GM18505 (cell line): Measurements from ENCODE around the gene C2orf15.
A peak's percentile ranks its signal among the peaks of the same experiment; 100 is the strongest.

Experiments used
- ATAC-seq: cut with Tn5 transposase; IDR thresholded peaks from one replicate; pipeline ENCODE4 v1.9.1; 2021; ENCODE audit not compliant: unreplicated experiment
- POLR2A ChIP-seq: IDR thresholded peaks from 4 replicates; pipeline ENCODE4 v1.6.1; 2011; ENCODE audit warnings: borderline replicate concordance; ENCODE audit not compliant: insufficient read depth, insufficient read length; ENCODE audit errors: extremely low read depth

The C2orf15 gene

GRCh38 chr2:99153921-99154604 lies 12.6 kb downstream of the C2orf15 start:
- no peak for ATAC-seq
- TF ChIP-seq POLR2A, result no peak

GRCh38 chr2:99154643-99155536 lies 13.4 kb downstream of the C2orf15 start, which contains the start of the genes LIPT1 and TSGA10:
Gene LIPT1 (plus strand): TSS chr2:99154967. CDS start chr2:99161958, 6,991 bp downstream.
Gene TSGA10 (minus strand): TSS chr2:99154942. CDS start chr2:99109439, 45,503 bp downstream.
- peak; percentile 96 for ATAC-seq
- peak; percentile 90 for TF ChIP-seq POLR2A

GRCh38 chr2:99156891-99157290 lies 15.4 kb downstream of the C2orf15 start:
- TF ChIP-seq POLR2A, result no peak
- no peak for ATAC-seq

GRCh38 chr2:99158599-99158998 lies 17.1 kb downstream of the C2orf15 start:
- no peak for TF ChIP-seq POLR2A
- ATAC-seq, result no peak

GRCh38 chr2:99159594-99159993 lies 18.1 kb downstream of the C2orf15 start:
- TF ChIP-seq POLR2A, result no peak
- ATAC-seq, result no peak

GRCh38 chr2:99166218-99166617 lies 24.7 kb downstream of the C2orf15 start:
- no peak for ATAC-seq
- TF ChIP-seq POLR2A, result no peak

- ATAC-seq, result no peak
- no peak for TF ChIP-seq POLR2A
Measured at GRCh38 chr2:99169534-99169933, 28.0 kb downstream of the C2orf15 start.

- ATAC-seq, result no peak
- no peak for TF ChIP-seq POLR2A
Measured at GRCh38 chr2:99171377-99172140, 30.1 kb downstream of the C2orf15 start.

GRCh38 chr2:99180755-99181623 lies 39.5 kb downstream of the C2orf15 start, which contains the start of the genes MITD1 and MRPL30:
Gene MITD1 (minus strand): TSS chr2:99181058. CDS start chr2:99180981, 77 bp downstream.
Gene MRPL30 (plus strand): TSS chr2:99181184. CDS start chr2:99186204, 5,020 bp downstream.
- peak; percentile 93 for TF ChIP-seq POLR2A
- ATAC-seq, result peak; percentile 86

- ATAC-seq, result no peak
- TF ChIP-seq POLR2A, result no peak
Measured at GRCh38 chr2:99181624-99182000, 40.1 kb downstream of the C2orf15 start.

- no peak for TF ChIP-seq POLR2A
- no peak for ATAC-seq
Measured at GRCh38 chr2:99183025-99183424, 41.5 kb downstream of the C2orf15 start.

- ATAC-seq, result no peak
- TF ChIP-seq POLR2A, result no peak
Measured at GRCh38 chr2:99184811-99185210, 43.3 kb downstream of the C2orf15 start.

GRCh38 chr2:99187011-99187410 lies 45.5 kb downstream of the C2orf15 start:
- TF ChIP-seq POLR2A, result no peak
- ATAC-seq, result no peak

GRCh38 chr2:99188357-99188756 lies 46.9 kb downstream of the C2orf15 start:
- no peak for ATAC-seq
- TF ChIP-seq POLR2A, result no peak
